K562 (cell line): ENCODE measurements around the gene TCAF1. TPM values are rescaled to one million over a fixed set of nuclear protein-coding genes. Genes with fewer than 3 reads are reported as not detected.

Source experiments
- ARID3B ChIP-seq: fragments of 250-450 bp; sonication (Bioruptor Pico); IDR thresholded peaks from 2 replicates; pipeline ENCODE4 v1.4.0; 2020; ENCODE audit warnings: borderline replicate concordance
- CHD7 ChIP-seq: fragments of 200-600 bp; sonication (generic); IDR thresholded peaks from one replicate; pipeline ENCODE4 v1.6.1; 2012; ENCODE audit warnings: mild to moderate bottlenecking, low read depth, low read length, inconsistent platforms
- KLF1 ChIP-seq: fragments of 450-650 bp; IDR thresholded peaks from 2 replicates; pipeline ENCODE4 v1.6.1; 2016; ENCODE audit warnings: missing genetic modification characterization, missing compliant biosample characterization
- POLR2H ChIP-seq: IDR thresholded peaks from 2 replicates; pipeline ENCODE4 v1.6.1; 2016; ENCODE audit warnings: missing genetic modification characterization, low read depth, mild to moderate bottlenecking, control low read depth, missing compliant biosample characterization, moderate library complexity
- RUNX1 ChIP-seq: sonication (generic); IDR thresholded peaks from 2 replicates; pipeline ENCODE4 v1.6.1; 2016; ENCODE audit warnings: antibody characterized with exemption, low read depth
- SOX6 ChIP-seq: fragments of 450-650 bp; IDR thresholded peaks from 2 replicates; pipeline ENCODE4 v1.6.1; 2014; ENCODE audit warnings: mild to moderate bottlenecking
- THAP7 ChIP-seq: fragments of 250-450 bp; sonication (Bioruptor Pico); IDR thresholded peaks from 2 replicates; pipeline ENCODE4 v1.5.0; 2021
- ZKSCAN1 ChIP-seq: fragments of 150-350 bp; IDR thresholded peaks from 2 replicates; pipeline ENCODE4 v1.6.1; 2016; ENCODE audit warnings: low read depth, low read length
- ZNF766 ChIP-seq: fragments of 200-800 bp; sonication (Bioruptor generic); conservative IDR thresholded peaks from 2 replicates; pipeline ENCODE4 v1.6.1; 2016; ENCODE audit warnings: missing genetic modification characterization, missing compliant biosample characterization
- polyA plus RNA-seq, 8 experiments: library from polyadenylated mRNA; depleted of rRNA in 4 of 8; stranded (reverse) in 5 of 8; unstranded in 3 of 8; fragments of >200 nt; fragmentation: Nextera tagmentation in 2 of 8; fragmentation: Illumina TruSeq in 1 of 8; extraction: Ambion mirVana in 2 of 8; extraction: Trizol in 1 of 8; gene quantifications; 2 replicates each; pipeline versions ENCODE4 v1.2.1 to v1.2.3, GENCODE V29; 2011 to 2014; ENCODE audit warnings: inconsistent platforms in 1 of 8, missing spikeins in 1 of 8
- total RNA-seq, 7 experiments: library from RNA; depleted of rRNA in 6 of 7; stranded (reverse); fragments of >200 nt in 6 of 7; fragmentation: Illumina TruSeq in 2 of 7; extraction: Trizol in 2 of 7; gene quantifications; 2 replicates each; pipeline versions ENCODE4 v1.2.1 to v1.2.3, GENCODE V29; 2011 to 2021; ENCODE audit warnings: low replicate concordance in 1 of 7

The TCAF1 gene
- total and polyA plus RNA-seq, 9 of the 15 experiments (the other 6 are each of a cell fraction or from before 2014, with no cell fraction given): 6.2 to 52.2 (median 24.4) TPM

- TF ChIP-seq CHD7: no peak
- peak; percentile 89 for TF ChIP-seq POLR2H (tag)
- no peak for TF ChIP-seq ZNF766 (CRISPR knock-in tag)
- no peak for TF ChIP-seq RUNX1
- peak; percentile 84; the same call in 1 of the 2 replicates for TF ChIP-seq ARID3B (CRISPR knock-in tag)
- peak; percentile 44 for TF ChIP-seq SOX6
- TF ChIP-seq ZKSCAN1: no peak
- TF ChIP-seq THAP7 (CRISPR knock-in tag): no peak
- TF ChIP-seq KLF1: no peak; the same call in 1 of the 2 replicates
Observed at GRCh38 chr7:143901668-143902331, at the start of gene TCAF1 (continued).
